ENCODE data around the gene ITPK1. TPM values are rescaled to one million over a fixed set of nuclear protein-coding genes. Genes with fewer than 3 reads are reported as not detected.
A peak's percentile ranks its signal among the peaks of the same experiment; 100 is the strongest.

The ITPK1 gene
- total RNA-seq, 1 donor from 2014 or later: 59.8 TPM

DNA sequence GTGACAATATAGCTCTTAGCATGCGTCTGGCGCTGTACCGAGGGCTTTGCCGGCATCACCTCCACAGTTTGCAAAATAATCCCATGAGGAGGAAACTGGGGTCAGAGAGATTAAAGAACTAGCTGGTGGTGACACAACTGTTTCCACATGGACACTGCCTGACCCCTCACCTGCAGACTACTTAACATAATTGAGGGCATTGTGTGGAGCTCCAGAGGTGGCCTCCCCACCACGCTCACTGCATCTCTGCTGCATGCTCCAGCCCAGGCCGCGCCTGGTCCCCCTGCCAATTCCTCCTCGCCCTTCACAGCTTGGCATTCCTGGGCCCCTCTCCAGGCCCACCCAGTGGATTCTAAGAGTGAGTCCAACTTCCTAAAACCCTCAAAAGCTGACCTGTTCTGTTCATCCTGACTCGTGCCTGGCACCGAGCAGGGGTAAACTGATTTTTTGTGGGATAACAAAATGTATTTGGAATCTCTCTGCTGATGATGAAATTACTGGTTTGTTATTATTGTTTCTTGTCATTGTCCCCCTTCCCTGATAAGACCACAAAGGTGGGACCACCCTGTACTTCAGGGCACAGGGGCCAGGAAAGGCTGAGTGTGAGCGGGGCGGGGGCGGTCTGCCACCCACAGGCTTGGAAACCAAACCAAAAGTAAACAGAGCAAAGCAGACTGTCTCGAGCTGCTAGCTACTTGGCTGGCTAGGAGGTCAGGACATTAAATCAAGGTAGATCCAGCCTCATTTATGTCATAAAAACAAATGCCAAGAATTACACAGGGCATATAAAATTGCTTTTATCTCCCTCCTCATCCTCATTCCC lies 152.2 kb downstream of the ITPK1 start:
- Mint-ChIP-seq H3K9me3 (peaks cover 4% of the 10 kb centered on the region), H3K27me3 (ENCODE audit: low read depth) (no peaks in the 10 kb centered on the region), H3K4me3 (no peak overlapping the region), H3K36me3 (ENCODE audit: low read depth) (peaks cover 6% of the 10 kb centered on the region), H3K4me1 (peaks cover 27% of the 10 kb centered on the region), H3K27ac (ENCODE audit: unreplicated experiment) (peak overlapping the region; percentile 85)
- TF ChIP-seq, protein P1, sequence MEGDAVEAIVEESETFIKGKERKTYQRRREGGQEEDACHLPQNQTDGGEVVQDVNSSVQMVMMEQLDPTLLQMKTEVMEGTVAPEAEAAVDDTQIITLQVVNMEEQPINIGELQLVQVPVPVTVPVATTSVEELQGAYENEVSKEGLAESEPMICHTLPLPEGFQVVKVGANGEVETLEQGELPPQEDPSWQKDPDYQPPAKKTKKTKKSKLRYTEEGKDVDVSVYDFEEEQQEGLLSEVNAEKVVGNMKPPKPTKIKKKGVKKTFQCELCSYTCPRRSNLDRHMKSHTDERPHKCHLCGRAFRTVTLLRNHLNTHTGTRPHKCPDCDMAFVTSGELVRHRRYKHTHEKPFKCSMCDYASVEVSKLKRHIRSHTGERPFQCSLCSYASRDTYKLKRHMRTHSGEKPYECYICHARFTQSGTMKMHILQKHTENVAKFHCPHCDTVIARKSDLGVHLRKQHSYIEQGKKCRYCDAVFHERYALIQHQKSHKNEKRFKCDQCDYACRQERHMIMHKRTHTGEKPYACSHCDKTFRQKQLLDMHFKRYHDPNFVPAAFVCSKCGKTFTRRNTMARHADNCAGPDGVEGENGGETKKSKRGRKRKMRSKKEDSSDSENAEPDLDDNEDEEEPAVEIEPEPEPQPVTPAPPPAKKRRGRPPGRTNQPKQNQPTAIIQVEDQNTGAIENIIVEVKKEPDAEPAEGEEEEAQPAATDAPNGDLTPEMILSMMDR (conservative IDR thresholded peaks at IDR 0.05): no peak
- DNase-seq (ENCODE audit: low read depth, low spot score): no peak

DNA sequence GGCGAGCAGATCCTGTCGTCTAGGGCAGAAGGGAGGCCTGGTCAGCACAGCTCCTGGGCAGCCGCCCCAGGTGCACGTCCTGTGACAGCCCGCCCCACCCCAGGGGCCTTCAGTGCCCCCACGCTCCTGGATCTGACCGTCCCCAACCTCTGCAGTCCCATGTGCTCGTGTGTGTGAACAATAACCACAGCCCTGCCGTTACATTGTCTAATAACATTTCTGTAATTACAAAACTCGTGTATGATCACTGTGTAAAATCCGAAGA lies 153.0 kb downstream of the ITPK1 start:
- TF ChIP-seq, protein P1 (conservative IDR thresholded peaks at IDR 0.05): no peak
- H3K9me3 Mint-ChIP-seq: peaks cover 3% of the 10 kb centered on the region
- no peak for DNase-seq (ENCODE audit: low read depth, low spot score)
- no peaks in the 10 kb centered on the region for H3K27me3 Mint-ChIP-seq (ENCODE audit: low read depth)
- H3K4me3 Mint-ChIP-seq: no peak overlapping the region
- H3K36me3 Mint-ChIP-seq (ENCODE audit: low read depth): peaks cover 6% of the 10 kb centered on the region
- peaks cover 30% of the 10 kb centered on the region for H3K4me1 Mint-ChIP-seq
- no peak overlapping the region for H3K27ac Mint-ChIP-seq (ENCODE audit: unreplicated experiment)

DNA sequence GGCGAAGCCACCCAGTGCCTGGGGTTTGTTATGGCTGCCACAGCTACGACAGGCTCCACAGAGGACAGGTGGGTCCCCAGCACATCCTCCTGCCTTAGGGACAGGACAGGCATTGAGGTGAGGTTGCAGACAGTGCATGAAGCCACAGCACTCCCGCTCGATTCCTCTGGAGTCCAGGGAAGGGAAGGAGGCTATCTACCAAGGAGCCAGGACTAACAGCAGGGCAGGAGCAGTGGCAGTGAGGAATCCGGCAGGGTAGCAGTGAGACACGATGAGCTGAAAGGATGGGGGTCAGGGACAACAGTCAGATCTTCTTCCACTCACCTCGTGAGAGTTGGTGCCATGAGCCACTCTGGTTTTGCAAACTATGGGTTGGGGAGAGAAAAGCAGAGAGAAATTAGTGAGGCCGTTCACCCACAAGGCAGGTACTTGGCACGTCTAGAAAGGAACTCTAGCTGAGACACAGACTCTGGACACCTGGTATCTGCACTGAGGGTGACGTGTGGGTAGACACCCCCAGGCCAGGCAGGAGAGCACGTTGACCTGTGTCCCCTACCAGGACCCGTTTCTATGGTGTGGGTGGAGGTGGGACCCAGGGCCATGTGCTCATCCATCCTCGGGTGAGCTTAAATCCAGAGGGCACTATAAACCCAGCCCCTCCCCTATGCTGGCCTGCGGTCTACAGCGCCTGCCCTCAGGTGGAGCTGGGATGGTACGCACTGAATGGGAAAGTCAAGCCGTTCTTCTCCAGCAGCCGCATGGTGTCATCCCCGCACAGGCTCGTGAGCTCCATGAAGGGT lies 153.5 kb downstream of the ITPK1 start:
- Mint-ChIP-seq H3K4me3 (no peak overlapping the region), H3K27me3 (ENCODE audit: low read depth) (no peaks in the 10 kb centered on the region), H3K36me3 (ENCODE audit: low read depth) (peaks cover under 1% of the 10 kb centered on the region), H3K27ac (ENCODE audit: unreplicated experiment) (peak overlapping the region; percentile 14), H3K4me1 (peaks cover 30% of the 10 kb centered on the region), H3K9me3 (no peaks in the 10 kb centered on the region)
- DNase-seq (ENCODE audit: low read depth, low spot score): no peak
- TF ChIP-seq, protein P1 (conservative IDR thresholded peaks at IDR 0.05): no peak

DNA sequence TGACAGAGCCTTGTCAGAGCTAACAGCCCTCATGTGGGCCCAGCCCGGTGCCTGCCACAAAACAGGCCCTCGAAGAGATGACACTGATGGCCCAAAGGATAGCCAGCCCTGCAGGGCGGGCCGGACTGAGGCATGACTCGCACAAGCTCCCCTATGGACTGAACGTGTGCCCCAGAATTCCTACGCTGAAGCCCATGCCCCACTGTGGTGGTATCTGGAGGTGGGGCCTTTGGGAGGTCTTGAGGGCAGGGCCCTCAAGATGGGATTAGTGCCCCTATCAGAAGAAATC lies 154.2 kb downstream of the ITPK1 start:
- no peak for DNase-seq (ENCODE audit: low read depth, low spot score)
- peaks cover 30% of the 10 kb centered on the region for H3K4me1 Mint-ChIP-seq
- no peaks in the 10 kb centered on the region for H3K36me3 Mint-ChIP-seq (ENCODE audit: low read depth)
- no peaks in the 10 kb centered on the region for H3K9me3 Mint-ChIP-seq
- TF ChIP-seq, protein P1 (conservative IDR thresholded peaks at IDR 0.05): no peak
- H3K27ac Mint-ChIP-seq (ENCODE audit: unreplicated experiment): peak overlapping the region; percentile 57
- H3K27me3 Mint-ChIP-seq (ENCODE audit: low read depth): no peaks in the 10 kb centered on the region
- no peak overlapping the region for H3K4me3 Mint-ChIP-seq

DNA sequence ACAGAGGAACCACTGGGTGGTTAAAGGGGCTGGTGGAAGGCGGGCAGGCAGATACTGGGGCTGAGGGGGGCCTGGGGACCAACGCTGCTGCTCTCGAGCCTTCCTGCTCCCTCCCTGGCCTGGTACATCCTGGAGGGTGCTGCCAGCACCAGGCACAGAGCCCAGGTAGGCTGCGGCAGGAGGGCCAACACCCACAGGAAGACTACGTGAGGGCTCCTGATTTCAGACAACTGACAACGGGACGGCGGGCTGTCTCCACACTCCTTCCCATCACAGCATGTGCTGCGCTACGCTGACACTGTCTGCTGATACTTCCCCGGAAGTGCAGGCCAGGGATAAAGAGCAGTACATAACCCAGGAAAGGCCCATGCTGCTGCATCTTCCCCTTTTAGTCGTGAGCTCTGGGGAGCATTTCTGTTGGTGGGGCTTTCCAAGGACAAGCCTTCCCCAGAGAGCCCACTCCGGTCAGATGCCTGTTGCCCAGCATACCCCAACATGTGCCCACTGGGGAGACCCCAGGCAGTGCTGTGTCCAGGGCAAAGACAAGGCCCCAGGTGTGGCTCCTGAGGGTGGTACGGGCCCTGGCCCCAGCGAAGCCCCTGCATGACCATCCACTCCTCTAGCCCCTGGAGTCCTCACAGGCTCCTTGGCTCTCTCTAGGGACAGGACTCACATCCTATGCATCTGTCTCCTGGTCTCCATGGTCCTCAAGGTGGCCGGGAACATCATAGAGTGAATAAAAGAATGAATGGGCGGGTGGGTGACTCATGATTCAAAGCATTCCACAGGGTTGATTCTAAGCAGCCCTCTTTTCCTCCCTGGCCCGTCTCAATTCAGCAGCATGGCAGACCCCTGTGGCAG lies 154.8 kb downstream of the ITPK1 start:
- H3K36me3 Mint-ChIP-seq (ENCODE audit: low read depth): no peaks in the 10 kb centered on the region
- H3K27me3 Mint-ChIP-seq (ENCODE audit: low read depth): no peaks in the 10 kb centered on the region
- TF ChIP-seq, protein P1 (conservative IDR thresholded peaks at IDR 0.05): no peak
- no peaks in the 10 kb centered on the region for H3K9me3 Mint-ChIP-seq
- peak overlapping the region; percentile 57 for H3K27ac Mint-ChIP-seq (ENCODE audit: unreplicated experiment)
- H3K4me1 Mint-ChIP-seq: peaks cover 30% of the 10 kb centered on the region
- H3K4me3 Mint-ChIP-seq: no peak overlapping the region
- no peak for DNase-seq (ENCODE audit: low read depth, low spot score)

All from neural crest cell (in vitro differentiated cells).